ENCODE measurements around the gene SGTA. TPM values are rescaled to one million over a fixed set of nuclear protein-coding genes. Genes with fewer than 3 reads are reported as not detected.

Gene SGTA
- total and polyA plus RNA-seq, 2 of the 13 experiments (the other 11 are each of a cell fraction or from before 2014, with no cell fraction given): 43.9 to 47.4 TPM

DNA sequence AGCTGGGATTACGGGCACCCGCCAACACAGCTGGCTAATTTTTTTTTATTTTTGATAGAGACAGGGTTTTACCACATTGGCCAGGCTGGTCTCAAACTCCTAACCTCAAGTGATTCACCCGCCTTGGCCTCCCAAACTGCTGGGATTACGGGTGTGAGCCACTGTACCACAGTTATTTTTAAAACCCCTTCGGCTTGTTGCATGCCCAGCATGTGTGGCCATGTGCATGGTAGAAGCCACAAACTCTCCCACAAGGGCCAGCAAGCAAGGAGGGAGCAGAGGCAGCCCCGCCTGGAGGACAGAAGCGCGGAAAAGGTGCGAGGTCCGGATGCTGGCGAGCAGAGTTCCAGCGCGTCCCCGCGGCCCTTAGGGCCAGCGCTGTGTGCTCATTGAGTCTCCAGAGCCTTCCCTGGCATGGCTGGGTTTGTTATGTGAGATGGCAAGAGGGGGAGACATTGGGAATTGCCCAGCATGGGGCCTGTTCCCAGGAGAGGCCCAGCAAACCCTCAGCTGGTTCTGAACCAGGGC, 15.1 kb upstream of the SGTA start (continued):
- TF ChIP-seq, protein P1, sequence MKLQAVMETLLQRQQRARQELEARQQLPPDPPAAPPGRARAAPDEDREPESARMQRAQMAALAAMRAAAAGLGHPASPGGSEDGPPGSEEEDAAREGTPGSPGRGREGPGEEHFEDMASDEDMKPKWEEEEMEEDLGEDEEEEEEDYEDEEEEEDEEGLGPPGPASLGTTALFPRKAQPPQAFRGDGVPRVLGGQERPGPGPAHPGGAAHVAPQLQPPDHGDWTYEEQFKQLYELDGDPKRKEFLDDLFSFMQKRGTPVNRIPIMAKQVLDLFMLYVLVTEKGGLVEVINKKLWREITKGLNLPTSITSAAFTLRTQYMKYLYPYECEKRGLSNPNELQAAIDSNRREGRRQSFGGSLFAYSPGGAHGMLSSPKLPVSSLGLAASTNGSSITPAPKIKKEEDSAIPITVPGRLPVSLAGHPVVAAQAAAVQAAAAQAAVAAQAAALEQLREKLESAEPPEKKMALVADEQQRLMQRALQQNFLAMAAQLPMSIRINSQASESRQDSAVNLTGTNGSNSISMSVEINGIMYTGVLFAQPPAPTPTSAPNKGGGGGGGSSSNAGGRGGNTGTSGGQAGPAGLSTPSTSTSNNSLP (IDR thresholded peaks at IDR 0.05; ENCODE audit: low read depth, low read length): no peak
- TF ChIP-seq NAIF1 (CRISPR knock-in tag; IDR thresholded peaks at IDR 0.05; ENCODE audit: borderline replicate concordance): no peak
- no peak for TF ChIP-seq TARDBP (CRISPR knock-in tag; IDR thresholded peaks at IDR 0.05)
- TF ChIP-seq, protein P2, sequence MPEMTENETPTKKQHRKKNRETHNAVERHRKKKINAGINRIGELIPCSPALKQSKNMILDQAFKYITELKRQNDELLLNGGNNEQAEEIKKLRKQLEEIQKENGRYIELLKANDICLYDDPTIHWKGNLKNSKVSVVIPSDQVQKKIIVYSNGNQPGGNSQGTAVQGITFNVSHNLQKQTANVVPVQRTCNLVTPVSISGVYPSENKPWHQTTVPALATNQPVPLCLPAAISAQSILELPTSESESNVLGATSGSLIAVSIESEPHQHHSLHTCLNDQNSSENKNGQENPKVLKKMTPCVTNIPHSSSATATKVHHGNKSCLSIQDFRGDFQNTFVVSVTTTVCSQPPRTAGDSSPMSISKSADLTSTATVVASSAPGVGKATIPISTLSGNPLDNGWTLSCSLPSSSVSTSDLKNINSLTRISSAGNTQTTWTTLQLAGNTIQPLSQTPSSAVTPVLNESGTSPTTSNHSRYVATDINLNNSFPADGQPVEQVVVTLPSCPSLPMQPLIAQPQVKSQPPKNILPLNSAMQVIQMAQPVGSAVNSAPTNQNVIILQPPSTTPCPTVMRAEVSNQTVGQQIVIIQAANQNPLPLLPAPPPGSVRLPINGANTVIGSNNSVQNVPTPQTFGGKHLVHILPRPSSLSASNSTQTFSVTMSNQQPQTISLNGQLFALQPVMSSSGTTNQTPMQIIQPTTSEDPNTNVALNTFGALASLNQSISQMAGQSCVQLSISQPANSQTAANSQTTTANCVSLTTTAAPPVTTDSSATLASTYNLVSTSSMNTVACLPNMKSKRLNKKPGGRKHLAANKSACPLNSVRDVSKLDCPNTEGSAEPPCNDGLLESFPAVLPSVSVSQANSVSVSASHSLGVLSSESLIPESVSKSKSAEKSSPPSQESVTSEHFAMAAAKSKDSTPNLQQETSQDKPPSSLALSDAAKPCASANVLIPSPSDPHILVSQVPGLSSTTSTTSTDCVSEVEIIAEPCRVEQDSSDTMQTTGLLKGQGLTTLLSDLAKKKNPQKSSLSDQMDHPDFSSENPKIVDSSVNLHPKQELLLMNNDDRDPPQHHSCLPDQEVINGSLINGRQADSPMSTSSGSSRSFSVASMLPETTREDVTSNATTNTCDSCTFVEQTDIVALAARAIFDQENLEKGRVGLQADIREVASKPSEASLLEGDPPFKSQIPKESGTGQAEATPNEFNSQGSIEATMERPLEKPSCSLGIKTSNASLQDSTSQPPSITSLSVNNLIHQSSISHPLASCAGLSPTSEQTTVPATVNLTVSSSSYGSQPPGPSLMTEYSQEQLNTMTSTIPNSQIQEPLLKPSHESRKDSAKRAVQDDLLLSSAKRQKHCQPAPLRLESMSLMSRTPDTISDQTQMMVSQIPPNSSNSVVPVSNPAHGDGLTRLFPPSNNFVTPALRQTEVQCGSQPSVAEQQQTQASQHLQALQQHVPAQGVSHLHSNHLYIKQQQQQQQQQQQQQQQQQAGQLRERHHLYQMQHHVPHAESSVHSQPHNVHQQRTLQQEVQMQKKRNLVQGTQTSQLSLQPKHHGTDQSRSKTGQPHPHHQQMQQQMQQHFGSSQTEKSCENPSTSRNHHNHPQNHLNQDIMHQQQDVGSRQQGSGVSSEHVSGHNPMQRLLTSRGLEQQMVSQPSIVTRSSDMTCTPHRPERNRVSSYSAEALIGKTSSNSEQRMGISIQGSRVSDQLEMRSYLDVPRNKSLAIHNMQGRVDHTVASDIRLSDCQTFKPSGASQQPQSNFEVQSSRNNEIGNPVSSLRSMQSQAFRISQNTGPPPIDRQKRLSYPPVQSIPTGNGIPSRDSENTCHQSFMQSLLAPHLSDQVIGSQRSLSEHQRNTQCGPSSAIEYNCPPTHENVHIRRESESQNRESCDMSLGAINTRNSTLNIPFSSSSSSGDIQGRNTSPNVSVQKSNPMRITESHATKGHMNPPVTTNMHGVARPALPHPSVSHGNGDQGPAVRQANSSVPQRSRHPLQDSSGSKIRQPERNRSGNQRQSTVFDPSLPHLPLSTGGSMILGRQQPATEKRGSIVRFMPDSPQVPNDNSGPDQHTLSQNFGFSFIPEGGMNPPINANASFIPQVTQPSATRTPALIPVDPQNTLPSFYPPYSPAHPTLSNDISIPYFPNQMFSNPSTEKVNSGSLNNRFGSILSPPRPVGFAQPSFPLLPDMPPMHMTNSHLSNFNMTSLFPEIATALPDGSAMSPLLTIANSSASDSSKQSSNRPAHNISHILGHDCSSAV (CRISPR knock-in tag; IDR thresholded peaks at IDR 0.05; ENCODE audit: borderline replicate concordance): no peak
- TF ChIP-seq, protein P3, sequence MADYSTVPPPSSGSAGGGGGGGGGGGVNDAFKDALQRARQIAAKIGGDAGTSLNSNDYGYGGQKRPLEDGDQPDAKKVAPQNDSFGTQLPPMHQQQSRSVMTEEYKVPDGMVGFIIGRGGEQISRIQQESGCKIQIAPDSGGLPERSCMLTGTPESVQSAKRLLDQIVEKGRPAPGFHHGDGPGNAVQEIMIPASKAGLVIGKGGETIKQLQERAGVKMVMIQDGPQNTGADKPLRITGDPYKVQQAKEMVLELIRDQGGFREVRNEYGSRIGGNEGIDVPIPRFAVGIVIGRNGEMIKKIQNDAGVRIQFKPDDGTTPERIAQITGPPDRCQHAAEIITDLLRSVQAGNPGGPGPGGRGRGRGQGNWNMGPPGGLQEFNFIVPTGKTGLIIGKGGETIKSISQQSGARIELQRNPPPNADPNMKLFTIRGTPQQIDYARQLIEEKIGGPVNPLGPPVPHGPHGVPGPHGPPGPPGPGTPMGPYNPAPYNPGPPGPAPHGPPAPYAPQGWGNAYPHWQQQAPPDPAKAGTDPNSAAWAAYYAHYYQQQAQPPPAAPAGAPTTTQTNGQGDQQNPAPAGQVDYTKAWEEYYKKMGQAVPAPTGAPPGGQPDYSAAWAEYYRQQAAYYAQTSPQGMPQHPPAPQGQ (CRISPR knock-in tag; IDR thresholded peaks at IDR 0.05; ENCODE audit: borderline replicate concordance): no peak
- no peak for TF ChIP-seq ZNF121 (CRISPR knock-in tag; IDR thresholded peaks at IDR 0.05)
- no peak for TF ChIP-seq ZNF460 (CRISPR knock-in tag; IDR thresholded peaks at IDR 0.05; ENCODE audit: borderline replicate concordance)
- TF ChIP-seq, protein P4, sequence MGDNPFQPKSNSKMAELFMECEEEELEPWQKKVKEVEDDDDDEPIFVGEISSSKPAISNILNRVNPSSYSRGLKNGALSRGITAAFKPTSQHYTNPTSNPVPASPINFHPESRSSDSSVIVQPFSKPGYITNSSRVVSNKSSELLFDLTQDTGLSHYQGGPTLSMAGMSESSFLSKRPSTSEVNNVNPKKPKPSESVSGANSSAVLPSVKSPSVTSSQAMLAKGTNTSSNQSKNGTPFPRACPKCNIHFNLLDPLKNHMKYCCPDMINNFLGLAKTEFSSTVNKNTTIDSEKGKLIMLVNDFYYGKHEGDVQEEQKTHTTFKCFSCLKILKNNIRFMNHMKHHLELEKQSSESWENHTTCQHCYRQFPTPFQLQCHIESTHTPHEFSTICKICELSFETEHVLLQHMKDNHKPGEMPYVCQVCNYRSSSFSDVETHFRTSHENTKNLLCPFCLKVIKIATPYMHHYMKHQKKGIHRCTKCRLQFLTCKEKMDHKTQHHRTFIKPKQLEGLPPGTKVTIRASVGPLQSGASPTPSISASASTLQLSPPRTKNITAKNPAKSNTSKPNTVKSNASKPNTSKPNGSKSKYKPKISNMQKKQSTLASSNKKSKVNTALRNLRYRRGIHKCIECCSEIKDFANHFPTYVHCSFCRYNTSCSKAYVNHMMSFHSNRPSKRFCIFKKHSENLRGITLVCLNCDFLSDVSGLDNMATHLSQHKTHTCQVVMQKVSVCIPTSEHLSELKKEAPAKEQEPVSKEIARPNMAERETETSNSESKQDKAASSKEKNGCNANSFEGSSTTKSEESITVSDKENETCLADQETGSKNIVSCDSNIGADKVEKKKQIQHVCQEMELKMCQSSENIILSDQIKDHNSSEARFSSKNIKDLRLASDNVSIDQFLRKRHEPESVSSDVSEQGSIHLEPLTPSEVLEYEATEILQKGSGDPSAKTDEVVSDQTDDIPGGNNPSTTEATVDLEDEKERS (CRISPR knock-in tag; IDR thresholded peaks at IDR 0.05): no peak

All from HepG2 (cell line).